Epithelial cell of esophagus (primary cell): ENCODE results near the gene KCTD5.

Source experiments
- DNase-seq: peaks from one replicate; pipeline ENCODE4 v3.0.0; 2010; ENCODE audit warnings: low read depth
- H3K4me3 ChIP-seq: 2 replicates; pipeline ENCODE4 v1.5.1; 2011; ENCODE audit warnings: mild to moderate bottlenecking, low read length, control low read depth
- TF ChIP-seq, protein P1 (sequence below): IDR thresholded peaks from 2 replicates; pipeline ENCODE4 v1.5.1; 2011; ENCODE audit warnings: low read depth, mild to moderate bottlenecking, low read length, control low read depth, inconsistent platforms; ENCODE audit not compliant: insufficient read depth; ENCODE audit errors: missing control alignments

Gene KCTD5

DNA sequence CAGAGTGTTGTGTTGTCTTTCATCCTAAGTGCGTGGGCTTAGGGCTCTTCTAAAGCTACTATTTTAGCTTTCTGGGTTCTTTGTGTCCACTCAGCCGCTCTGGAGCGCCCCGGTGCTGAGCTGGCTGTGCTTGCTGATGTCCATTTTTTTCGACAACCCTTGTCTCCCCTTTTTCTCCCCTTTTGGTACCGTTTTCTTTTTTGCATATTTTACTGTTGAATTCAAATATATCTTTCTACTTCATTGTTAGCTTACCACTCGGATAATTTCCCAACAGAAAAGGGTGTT is 71.4 kb downstream of the KCTD5 start:
- TF ChIP-seq, protein P1, sequence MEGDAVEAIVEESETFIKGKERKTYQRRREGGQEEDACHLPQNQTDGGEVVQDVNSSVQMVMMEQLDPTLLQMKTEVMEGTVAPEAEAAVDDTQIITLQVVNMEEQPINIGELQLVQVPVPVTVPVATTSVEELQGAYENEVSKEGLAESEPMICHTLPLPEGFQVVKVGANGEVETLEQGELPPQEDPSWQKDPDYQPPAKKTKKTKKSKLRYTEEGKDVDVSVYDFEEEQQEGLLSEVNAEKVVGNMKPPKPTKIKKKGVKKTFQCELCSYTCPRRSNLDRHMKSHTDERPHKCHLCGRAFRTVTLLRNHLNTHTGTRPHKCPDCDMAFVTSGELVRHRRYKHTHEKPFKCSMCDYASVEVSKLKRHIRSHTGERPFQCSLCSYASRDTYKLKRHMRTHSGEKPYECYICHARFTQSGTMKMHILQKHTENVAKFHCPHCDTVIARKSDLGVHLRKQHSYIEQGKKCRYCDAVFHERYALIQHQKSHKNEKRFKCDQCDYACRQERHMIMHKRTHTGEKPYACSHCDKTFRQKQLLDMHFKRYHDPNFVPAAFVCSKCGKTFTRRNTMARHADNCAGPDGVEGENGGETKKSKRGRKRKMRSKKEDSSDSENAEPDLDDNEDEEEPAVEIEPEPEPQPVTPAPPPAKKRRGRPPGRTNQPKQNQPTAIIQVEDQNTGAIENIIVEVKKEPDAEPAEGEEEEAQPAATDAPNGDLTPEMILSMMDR, result no peak
- peak overlapping the region; percentile 57 for H3K4me3 ChIP-seq
- DNase-seq, result no peak

DNA sequence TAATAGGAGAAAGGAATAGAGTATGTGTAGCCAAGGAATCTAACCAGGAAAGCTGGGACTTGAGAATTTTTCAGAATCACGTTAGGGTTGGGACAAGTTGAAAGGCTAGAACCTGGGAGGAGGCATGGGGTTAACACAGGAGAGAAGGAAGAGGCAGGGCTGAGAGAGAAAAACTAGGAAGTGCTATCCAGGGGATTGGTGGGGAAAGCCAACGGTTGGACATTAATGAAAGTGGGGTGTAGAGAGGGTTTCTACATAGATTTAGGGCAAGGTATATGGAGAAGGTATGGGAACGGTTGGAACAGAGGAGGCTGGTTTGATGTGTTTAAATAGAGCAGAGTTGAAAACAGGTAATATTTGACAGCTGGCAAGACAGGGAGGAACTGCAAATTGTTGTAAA is 72.8 kb downstream of the KCTD5 start:
- H3K4me3 ChIP-seq, result peak overlapping the region; percentile 57
- TF ChIP-seq, protein P1, result no peak
- DNase-seq, result no peak

DNA sequence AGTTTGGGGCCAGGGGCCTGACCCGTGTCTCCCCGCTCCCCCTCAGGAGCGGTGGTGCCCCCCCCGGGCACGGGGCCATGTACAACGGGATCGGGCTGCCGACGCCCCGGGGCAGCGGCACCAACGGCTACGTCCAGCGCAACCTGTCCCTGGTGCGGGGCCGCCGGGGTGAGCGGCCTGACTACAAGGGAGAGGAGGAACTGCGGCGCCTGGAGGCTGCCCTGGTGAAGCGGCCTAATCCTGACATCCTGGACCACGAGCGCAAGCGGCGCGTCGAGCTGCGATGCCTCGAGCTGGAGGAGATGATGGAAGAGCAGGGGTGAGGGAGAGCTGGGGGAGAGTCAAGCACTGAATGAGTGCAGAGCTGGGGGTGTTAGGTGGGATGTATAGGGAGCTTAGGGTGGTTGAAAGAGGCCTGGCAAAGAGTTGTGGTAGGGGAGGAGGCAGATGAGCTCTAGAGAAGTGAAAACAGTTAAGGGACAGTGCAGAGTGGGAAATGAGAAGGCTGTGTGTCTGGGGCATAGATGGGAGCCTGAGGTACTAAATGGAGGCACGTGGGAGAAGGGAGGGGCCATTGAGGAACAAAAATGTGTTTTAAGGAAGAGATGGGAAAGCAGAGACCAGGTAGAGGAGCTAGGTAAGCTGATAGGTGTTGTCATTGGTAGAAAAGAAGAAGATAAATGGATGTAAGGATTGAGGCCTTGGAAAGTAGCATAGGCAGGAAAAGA is 74.1 kb downstream of the KCTD5 start:
- no peak overlapping the region for H3K4me3 ChIP-seq
- DNase-seq, result no peak

DNA sequence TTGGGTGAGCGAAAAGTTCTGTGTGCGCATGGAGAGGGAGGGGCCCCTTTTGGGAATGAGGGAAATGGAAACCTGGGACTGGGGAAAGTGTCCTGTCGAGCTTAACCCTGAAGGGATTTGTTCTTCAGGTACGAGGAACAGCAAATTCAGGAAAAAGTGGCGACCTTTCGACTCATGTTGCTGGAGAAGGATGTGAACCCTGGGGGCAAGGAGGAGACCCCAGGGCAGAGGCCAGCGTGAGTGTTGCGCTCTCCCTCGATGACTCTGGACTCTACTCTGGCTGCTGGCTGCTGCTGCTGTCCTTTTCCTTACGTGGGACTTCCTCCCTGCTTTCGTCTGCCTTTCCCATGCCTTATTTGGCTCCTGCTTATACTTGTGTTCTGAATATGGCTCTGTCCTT is 75.0 kb downstream of the KCTD5 start:
- TF ChIP-seq, protein P1, result no peak
- DNase-seq, result no peak
- no peak overlapping the region for H3K4me3 ChIP-seq

More for the DNA sequence above, 74.1 kb downstream of the KCTD5 start:
- TF ChIP-seq, protein P1, result no peak
